ENCODE measurements around the gene BEST3.

DNA sequence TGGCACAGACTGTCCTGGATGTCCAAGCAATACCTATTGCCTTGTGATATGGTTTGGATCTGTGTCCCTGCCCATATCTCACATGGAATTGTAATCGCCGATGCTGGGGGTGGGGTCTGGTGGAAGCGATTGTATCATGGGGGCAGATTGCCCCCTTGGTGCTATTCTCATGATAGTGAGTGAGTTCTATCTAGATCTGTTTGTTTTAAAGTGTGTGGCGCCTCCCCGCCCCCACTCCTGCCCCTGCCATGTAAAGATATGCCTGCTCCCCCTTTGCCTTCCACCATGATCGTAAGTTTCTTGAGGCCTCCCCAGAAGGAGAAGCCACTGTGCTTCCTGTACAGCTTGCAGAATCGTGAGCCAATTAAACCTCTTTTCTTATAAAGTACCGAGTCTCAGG, 71.6 kb downstream of the BEST3 start:
- TF ChIP-seq, protein P1, sequence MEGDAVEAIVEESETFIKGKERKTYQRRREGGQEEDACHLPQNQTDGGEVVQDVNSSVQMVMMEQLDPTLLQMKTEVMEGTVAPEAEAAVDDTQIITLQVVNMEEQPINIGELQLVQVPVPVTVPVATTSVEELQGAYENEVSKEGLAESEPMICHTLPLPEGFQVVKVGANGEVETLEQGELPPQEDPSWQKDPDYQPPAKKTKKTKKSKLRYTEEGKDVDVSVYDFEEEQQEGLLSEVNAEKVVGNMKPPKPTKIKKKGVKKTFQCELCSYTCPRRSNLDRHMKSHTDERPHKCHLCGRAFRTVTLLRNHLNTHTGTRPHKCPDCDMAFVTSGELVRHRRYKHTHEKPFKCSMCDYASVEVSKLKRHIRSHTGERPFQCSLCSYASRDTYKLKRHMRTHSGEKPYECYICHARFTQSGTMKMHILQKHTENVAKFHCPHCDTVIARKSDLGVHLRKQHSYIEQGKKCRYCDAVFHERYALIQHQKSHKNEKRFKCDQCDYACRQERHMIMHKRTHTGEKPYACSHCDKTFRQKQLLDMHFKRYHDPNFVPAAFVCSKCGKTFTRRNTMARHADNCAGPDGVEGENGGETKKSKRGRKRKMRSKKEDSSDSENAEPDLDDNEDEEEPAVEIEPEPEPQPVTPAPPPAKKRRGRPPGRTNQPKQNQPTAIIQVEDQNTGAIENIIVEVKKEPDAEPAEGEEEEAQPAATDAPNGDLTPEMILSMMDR (IDR thresholded peaks at IDR 0.05) = no peak
- no peak for TF ChIP-seq POLR2AphosphoS5 (IDR thresholded peaks at IDR 0.05)
